Measurements from ENCODE around the gene RABGAP1L.
"Not testable (repeated sequence)": the region's sequence is repeated elsewhere in the genome, so short reads cannot be mapped to it uniquely, and the experiment has no call there.

RABGAP1L gene

DNA sequence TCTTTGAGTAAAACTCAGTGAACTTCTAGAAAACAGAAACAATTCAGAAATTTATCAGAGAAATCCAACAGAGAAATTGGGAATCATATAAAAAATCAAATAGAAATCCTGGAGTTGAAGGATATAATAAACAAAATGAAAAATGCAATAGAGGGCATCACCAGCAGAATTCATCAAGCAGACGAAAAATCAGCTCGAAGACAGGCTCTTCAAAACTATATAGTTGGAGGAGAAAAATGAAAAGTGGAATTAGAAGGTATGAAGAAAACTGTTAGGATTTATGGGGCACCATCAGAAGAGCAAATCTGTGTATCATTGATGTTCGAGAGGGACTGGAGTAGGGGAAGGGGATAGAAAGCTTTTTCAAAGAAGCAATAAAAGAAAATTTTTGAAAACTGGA is 167.0 kb downstream of the RABGAP1L start:
- no peak overlapping the region for H3K4me3 ChIP-seq (replicated peaks; ENCODE audit: low read depth, low read length)
- TF ChIP-seq CTCF (IDR thresholded peaks at IDR 0.05; ENCODE audit: low read depth, low read length, missing control alignments): no peak
- no peak for DNase-seq (ENCODE audit: extremely low read depth, low read depth)

DNA sequence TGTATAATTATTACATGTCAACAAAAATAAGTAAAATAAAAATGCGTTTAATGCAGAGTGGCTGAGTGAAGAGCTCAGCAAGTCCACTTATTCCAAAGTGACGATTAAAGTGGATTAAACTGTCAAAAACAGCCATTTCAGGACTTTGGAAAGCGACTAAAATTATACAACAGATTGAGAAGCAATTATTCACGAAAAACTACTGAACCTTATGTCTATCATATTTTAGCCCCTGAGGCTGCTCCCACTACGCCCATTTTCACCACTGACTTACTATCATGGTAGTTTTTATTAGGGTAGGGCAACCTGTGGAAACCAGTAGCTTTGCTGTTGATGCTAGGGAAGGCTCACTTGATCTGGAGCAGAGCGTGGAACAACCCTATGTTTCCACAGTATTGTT is 174.1 kb downstream of the RABGAP1L start:
- no peak overlapping the region for H3K4me3 ChIP-seq (replicated peaks; ENCODE audit: low read depth, low read length)
- TF ChIP-seq CTCF (IDR thresholded peaks at IDR 0.05; ENCODE audit: low read depth, low read length, missing control alignments): no peak
- DNase-seq (ENCODE audit: extremely low read depth, low read depth): no peak

DNA sequence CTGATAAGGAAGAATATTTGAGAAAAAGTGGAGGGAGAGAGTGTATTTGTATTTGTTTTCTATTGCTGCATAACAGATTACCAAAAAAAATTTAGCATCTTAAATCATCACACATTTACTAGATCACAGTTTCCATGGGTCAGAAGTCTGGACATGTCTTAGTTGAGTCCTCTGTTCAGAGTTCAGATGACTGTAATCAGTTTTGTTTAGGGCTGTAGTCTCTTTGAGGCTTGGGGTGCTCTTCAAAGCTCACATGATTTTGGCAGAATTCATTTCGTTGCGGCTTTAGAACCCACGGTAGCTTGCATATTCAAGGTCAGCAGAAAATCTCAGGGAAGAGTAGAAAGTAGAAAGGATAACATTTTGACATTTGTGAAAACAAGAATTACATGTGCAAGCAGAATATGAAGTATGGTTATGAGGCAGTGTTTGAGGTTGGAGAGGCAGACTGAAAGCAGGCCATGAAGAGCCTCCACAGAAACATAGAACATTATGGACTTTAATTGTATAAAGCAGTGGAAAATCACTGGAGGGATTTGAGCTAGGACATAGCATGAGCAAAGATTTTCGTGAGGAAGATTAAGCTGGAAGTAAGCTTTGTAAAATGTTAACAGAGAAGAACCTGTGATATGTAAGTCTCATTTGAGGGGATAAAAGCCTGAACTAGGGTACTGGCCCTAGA is 177.8 kb downstream of the RABGAP1L start:
- no peak for DNase-seq (ENCODE audit: extremely low read depth, low read depth)
- H3K4me3 ChIP-seq (replicated peaks; ENCODE audit: low read depth, low read length): no peak overlapping the region
- no peak for TF ChIP-seq CTCF (IDR thresholded peaks at IDR 0.05; ENCODE audit: low read depth, low read length, missing control alignments)

DNA sequence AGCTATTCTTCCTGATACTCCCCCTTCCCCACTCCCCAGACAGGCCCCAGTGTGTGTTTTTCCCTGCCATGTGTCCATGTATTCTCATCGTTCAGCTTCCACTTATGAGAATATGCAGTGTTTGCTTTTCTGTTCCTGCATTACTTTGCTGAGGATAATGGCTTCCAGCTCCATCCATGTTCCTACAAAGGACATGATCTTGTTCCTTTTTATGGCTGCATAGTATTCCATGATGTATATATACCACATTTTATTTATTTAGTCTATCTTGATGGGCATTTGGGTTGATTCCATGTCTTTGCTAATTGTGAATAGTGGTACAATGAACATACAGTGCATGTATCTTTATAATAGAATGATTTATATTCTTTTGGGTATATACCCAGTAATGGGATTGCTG is 181.1 kb downstream of the RABGAP1L start:
- H3K4me3 ChIP-seq (replicated peaks; ENCODE audit: low read depth, low read length); DNase-seq (ENCODE audit: extremely low read depth, low read depth): not testable (repeated sequence)

- no peak overlapping the region for H3K4me3 ChIP-seq (replicated peaks; ENCODE audit: low read depth, low read length)
- TF ChIP-seq CTCF (IDR thresholded peaks at IDR 0.05; ENCODE audit: low read depth, low read length, missing control alignments): no peak
- DNase-seq (ENCODE audit: extremely low read depth, low read depth): no peak
Measured at GRCh38 chr1:174344162-174344561, 184.8 kb downstream of the RABGAP1L start.

DNA sequence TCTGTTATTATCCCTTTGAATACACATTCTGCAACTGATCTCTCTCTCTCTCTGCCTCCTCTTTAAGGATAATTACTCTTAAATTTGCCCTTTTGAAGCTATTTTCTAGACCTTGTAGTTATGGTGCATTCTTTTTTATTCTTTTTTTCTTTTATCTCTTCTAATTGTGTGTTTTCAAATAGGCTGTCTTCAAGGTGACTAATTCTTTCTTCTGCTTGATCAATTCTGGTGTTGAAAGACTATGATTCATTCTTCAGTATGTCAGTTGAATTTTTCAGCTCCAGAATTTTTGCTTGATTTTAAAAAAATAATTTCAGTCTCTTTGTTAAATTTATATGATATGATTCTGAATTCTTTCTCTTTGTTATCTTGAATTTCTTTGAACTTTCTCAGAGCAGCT is 192.8 kb downstream of the RABGAP1L start:
- no peak for TF ChIP-seq CTCF (IDR thresholded peaks at IDR 0.05; ENCODE audit: low read depth, low read length, missing control alignments)

DNA sequence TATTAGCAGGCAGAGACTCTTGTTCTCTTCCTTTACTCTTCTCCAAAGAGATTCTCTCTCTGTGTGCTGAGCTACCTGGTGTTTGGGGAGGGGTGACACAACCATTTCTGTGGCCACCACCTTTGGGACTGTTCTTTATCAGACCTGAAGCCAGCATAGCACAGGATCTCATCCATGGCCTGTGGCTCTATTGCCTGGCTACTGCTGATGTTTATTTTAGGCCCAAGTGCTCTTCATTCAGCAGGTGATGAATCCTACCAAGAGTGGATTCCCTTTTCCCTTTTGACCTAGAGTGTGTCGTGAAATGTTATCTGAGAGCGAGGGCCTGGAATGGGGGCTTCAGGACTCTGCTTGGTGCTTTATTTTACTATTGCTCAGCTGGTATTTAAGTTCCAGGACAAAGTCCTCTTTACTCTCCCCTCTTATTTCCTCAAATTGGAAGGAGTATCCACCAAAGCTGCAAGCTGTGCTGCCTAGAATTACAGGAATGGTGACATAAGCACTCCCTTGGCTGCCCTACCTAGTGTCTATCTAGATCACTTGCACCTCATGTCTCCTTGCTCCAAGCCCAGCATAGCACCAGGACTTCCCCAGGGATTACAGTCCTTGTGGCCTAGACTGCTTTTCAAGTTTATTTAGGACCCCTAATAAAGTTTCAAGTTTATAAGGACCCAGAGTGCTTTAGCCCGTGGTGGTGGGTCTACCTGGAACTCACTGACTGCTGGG is 193.7 kb downstream of the RABGAP1L start:
- no peak overlapping the region for H3K4me3 ChIP-seq (replicated peaks; ENCODE audit: low read depth, low read length)
- TF ChIP-seq CTCF (IDR thresholded peaks at IDR 0.05; ENCODE audit: low read depth, low read length, missing control alignments): no peak
- no peak for DNase-seq (ENCODE audit: extremely low read depth, low read depth)

More for the DNA sequence above, 192.8 kb downstream of the RABGAP1L start:
- no peak overlapping the region for H3K4me3 ChIP-seq (replicated peaks; ENCODE audit: low read depth, low read length)
- DNase-seq (ENCODE audit: extremely low read depth, low read depth): no peak

Data from HFF-Myc (cell line).